Activated T-helper 1 cell treated with anti-CD3 and anti-CD28 coated beads, Interleukin-12 subunit alpha, Interleukin-12 subunit beta, Interleukin-2, Interleukin-4 antibody, amounts not matched to agents 30 ng/mL and 10 ng/mL and 1 ng/mL, durations not matched to agents 14 hours and 24 hours and 36 hours (primary cell): ENCODE measurements around the gene FAM236A. TPM values are rescaled to one million over a fixed set of nuclear protein-coding genes. Genes with fewer than 3 reads are reported as not detected.
"Not testable (repeated sequence)": the region's sequence is repeated elsewhere in the genome, so short reads cannot be mapped to it uniquely, and the experiment has no call there.

Experiments used
- DNase-seq: peaks from one replicate; pipeline ENCODE4 v3.0.0; 2021; ENCODE audit warnings: low spot score
- H3K27ac Mint-ChIP-seq: one replicate; pipeline ENCODE4 v1.8.0; 2021; ENCODE audit warnings: mild to moderate bottlenecking, mixed read lengths
- H3K27me3 Mint-ChIP-seq: one replicate; pipeline ENCODE4 v1.8.0; 2022; ENCODE audit warnings: mild to moderate bottlenecking, moderate library complexity, mixed read lengths; ENCODE audit not compliant: insufficient read depth
- H3K36me3 Mint-ChIP-seq: one replicate; pipeline ENCODE4 v1.8.0; 2021; ENCODE audit warnings: low read depth, mixed read lengths
- H3K4me1 Mint-ChIP-seq: one replicate; pipeline ENCODE4 v1.8.0; 2021; ENCODE audit warnings: low read depth, mixed read lengths
- H3K4me3 Mint-ChIP-seq: one replicate; pipeline ENCODE4 v1.8.0; 2021; ENCODE audit warnings: mild to moderate bottlenecking, moderate library complexity, mixed read lengths
- H3K9me3 Mint-ChIP-seq: one replicate; pipeline ENCODE4 v1.8.0; 2021; ENCODE audit warnings: mixed read lengths
- intact Hi-C: fragments of 100-400 bp; cut with micrococcal nuclease; formaldehyde crosslinking; loops from one replicate; pipeline ENCODE4 v1.15.1; 2024
- total RNA-seq: library from RNA; stranded (reverse); gene quantifications from 2 replicates; pipeline ENCODE4 v1.2.3, GENCODE V29; 2022

The FAM236A gene
- total RNA-seq, 1 donor from 2014 or later, result not detected

DNA sequence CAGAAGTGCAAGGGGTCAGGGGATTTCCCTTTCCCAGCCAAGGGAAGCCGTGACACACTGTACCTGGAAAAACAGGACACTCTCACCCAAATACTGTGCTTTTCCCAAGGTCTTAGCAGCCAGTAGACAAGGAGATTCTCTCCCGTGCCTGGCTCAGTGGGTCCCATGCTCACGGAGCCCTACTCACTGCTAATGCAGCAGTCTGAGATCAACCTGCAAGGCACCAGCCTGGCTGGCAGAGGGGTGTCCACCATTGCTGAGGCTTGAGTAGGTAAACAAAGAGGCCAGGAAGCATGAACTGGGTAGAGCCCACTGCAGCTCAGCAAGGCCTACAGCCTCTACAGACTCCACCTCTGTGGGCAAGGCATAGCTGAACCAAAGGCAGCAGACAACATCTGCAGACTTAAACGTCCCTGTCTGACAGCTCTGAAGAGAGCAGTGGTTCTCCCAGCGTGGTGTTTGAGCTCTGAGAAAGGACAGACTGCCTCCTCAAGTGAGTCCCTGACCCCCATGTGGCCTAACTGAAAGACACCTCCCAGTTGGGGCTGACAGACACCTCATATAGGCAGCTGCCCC is 43.0 kb downstream of the FAM236A start:
- H3K27me3 Mint-ChIP-seq, H3K9me3 Mint-ChIP-seq, H3K27ac Mint-ChIP-seq, H3K36me3 Mint-ChIP-seq, H3K4me3 Mint-ChIP-seq, intact Hi-C loops, DNase-seq, H3K4me1 Mint-ChIP-seq: not testable (repeated sequence)

Other genes starting within 250 kb of the FAM236A start
- gene PHKA1, start 223.9 kb upstream of the FAM236A start, total RNA-seq, result 7.5 TPM in 2 replicates
- gene DMRTC1B, start 161.3 kb upstream of the FAM236A start, total RNA-seq, result not detected in 2 replicates
- gene FAM236B, start 155.5 kb upstream of the FAM236A start, total RNA-seq, result not detected in 2 replicates
- not detected in 2 replicates for gene FAM236D, start 130.0 kb upstream of the FAM236A start, total RNA-seq
- not detected in 2 replicates for gene FAM236C, start 25.6 kb upstream of the FAM236A start, total RNA-seq
- not detected in 2 replicates for gene DMRTC1, start 5.6 kb downstream of the FAM236A start, total RNA-seq
- gene PABPC1L2B, start 64.7 kb downstream of the FAM236A start, total RNA-seq, result not detected in 2 replicates
- gene PABPC1L2A, start 141.3 kb downstream of the FAM236A start, total RNA-seq, result not detected in 2 replicates